Upper lobe of left lung (tissue), 4 donors: ENCODE measurements around the gene ATXN7.

Experiments
- EP300 ChIP-seq, 4 donors: sonication (generic); formaldehyde crosslinking; IDR thresholded peaks; one replicate each; pipeline ENCODE4 v1.5.1; 2017; ENCODE audit warnings: antibody characterized with exemption in 4 of 4, control low read depth in 2 of 4
- POLR2A ChIP-seq, 4 donors: fragments of 450-650 bp; IDR thresholded peaks; one replicate each; pipeline ENCODE4 v1.5.1; 2016 to 2017; ENCODE audit warnings: antibody characterized with exemption in 4 of 4, mild to moderate bottlenecking in 2 of 4
- POLR2AphosphoS5 ChIP-seq, 2 donors: sonication (generic); formaldehyde crosslinking; IDR thresholded peaks; one replicate each; pipeline ENCODE4 v1.5.1; 2017; ENCODE audit warnings: antibody characterized with exemption in 2 of 2
- TF ChIP-seq, protein P1 (sequence below), 6 experiments: fragments of 450-650 bp in 4 of 6; fragments of 200-600 bp in 2 of 6; sonication (generic) in 2 of 6; IDR thresholded peaks; one replicate each; pipeline ENCODE4 v1.5.1; 2016 to 2019; ENCODE audit warnings: antibody characterized with exemption in 6 of 6

DNA sequence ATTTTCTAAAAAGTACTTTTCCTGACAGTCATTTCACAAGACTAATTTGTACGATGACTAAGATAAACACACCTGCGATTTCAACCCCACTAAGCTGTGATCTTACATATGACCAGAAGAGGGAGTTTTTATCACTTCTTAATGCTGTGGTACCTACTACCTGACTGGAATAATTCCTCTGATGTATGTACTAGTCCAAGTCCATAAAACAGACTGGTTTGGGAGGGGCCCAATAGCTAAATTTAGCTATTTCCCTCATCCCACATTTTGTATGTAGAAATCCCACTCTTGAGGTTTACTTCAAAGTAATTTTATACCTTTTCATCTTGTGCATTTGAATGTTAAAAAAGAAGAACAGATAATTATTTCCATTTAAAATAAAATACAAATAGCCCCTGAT lies 98.2 kb downstream of the ATXN7 start:
- TF ChIP-seq EP300 (IDR thresholded peaks at IDR 0.05) (no peak), POLR2A (IDR thresholded peaks at IDR 0.05) (no peak), POLR2AphosphoS5 (IDR thresholded peaks at IDR 0.05) (no peak)
- TF ChIP-seq, protein P1, sequence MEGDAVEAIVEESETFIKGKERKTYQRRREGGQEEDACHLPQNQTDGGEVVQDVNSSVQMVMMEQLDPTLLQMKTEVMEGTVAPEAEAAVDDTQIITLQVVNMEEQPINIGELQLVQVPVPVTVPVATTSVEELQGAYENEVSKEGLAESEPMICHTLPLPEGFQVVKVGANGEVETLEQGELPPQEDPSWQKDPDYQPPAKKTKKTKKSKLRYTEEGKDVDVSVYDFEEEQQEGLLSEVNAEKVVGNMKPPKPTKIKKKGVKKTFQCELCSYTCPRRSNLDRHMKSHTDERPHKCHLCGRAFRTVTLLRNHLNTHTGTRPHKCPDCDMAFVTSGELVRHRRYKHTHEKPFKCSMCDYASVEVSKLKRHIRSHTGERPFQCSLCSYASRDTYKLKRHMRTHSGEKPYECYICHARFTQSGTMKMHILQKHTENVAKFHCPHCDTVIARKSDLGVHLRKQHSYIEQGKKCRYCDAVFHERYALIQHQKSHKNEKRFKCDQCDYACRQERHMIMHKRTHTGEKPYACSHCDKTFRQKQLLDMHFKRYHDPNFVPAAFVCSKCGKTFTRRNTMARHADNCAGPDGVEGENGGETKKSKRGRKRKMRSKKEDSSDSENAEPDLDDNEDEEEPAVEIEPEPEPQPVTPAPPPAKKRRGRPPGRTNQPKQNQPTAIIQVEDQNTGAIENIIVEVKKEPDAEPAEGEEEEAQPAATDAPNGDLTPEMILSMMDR (IDR thresholded peaks at IDR 0.05): peak; percentile 43 to 69 (median 58)
